ENCODE data around the gene BEND7. TPM values are rescaled to one million over a fixed set of nuclear protein-coding genes. Genes with fewer than 3 reads are reported as not detected.

The BEND7 gene
- total and polyA plus RNA-seq, 2 donors from 2014 or later = 16.7 to 37.9 TPM

GRCh38 chr10:13481690-13482089 is 47.1 kb downstream of the BEND7 start:
- no peak for TF ChIP-seq CTCF (IDR thresholded peaks at IDR 0.05; ENCODE audit: borderline replicate concordance, extremely low read depth, insufficient read depth)
- no peak for FAIRE-seq
- Histone ChIP-seq H3K27me3 (ENCODE audit: control insufficient read depth, insufficient read depth, low read length) (no peaks in the 10 kb centered on the region), H3K27ac (ENCODE audit: low read depth in 2 of 2, low read length in 2 of 2) (no peak overlapping the region), H3K36me3 (ENCODE audit: control insufficient read depth in 2 of 3, insufficient read depth in 3 of 3, low read length in 3 of 3) (peaks cover 0 to 9% (median 8%) of the 10 kb centered on the region in 3 donors), H3K9ac (ENCODE audit: low read length in 3 of 3) (no peak overlapping the region), H3K4me3 (ENCODE audit: low read length in 3 of 3) (no peak overlapping the region), H3K9me3 (ENCODE audit: control insufficient read depth in 2 of 3, insufficient read depth in 1 of 3, low read length in 3 of 3) (no peaks in the 10 kb centered on the region), H3K4me1 (ENCODE audit: control insufficient read depth in 2 of 3, insufficient read depth in 2 of 3, low read depth in 1 of 3, low read length in 3 of 3) (peaks cover 0 to 23% (median 7%) of the 10 kb centered on the region in 3 donors)
- intact Hi-C loops (cut with DNase I) = no loop called here
- no peak for DNase-seq

- H3K27me3 ChIP-seq (ENCODE audit: control insufficient read depth, insufficient read depth, low read length) = no peaks in the 10 kb centered on the region
- H3K4me1 ChIP-seq (ENCODE audit: control insufficient read depth in 2 of 3, insufficient read depth in 2 of 3, low read depth in 1 of 3, low read length in 3 of 3) = no peaks in the 10 kb centered on the region
- no peak for DNase-seq
- peaks cover 0 to 21% (median 20%) of the 10 kb centered on the region in 3 donors for H3K36me3 ChIP-seq (ENCODE audit: control insufficient read depth in 2 of 3, insufficient read depth in 3 of 3, low read length in 3 of 3)
- intact Hi-C loops (cut with DNase I) = no loop called here
- H3K9ac ChIP-seq (ENCODE audit: low read length in 3 of 3) = no peak overlapping the region
- H3K27ac ChIP-seq (ENCODE audit: low read depth in 2 of 2, low read length in 2 of 2) = no peak overlapping the region
- no peak for TF ChIP-seq CTCF (IDR thresholded peaks at IDR 0.05; ENCODE audit: borderline replicate concordance, extremely low read depth, insufficient read depth)
- no peak overlapping the region for H3K4me3 ChIP-seq (ENCODE audit: low read length in 3 of 3)
- H3K9me3 ChIP-seq (ENCODE audit: control insufficient read depth in 2 of 3, insufficient read depth in 1 of 3, low read length in 3 of 3) = no peaks in the 10 kb centered on the region
- no peak for FAIRE-seq
Measured at GRCh38 chr10:13475124-13475523, 53.7 kb downstream of the BEND7 start.

GRCh38 chr10:13473986-13474385 is 54.8 kb downstream of the BEND7 start:
- no peak overlapping the region for H3K9ac ChIP-seq (ENCODE audit: low read length in 3 of 3)
- TF ChIP-seq CTCF (IDR thresholded peaks at IDR 0.05; ENCODE audit: borderline replicate concordance, extremely low read depth, insufficient read depth) = no peak
- H3K36me3 ChIP-seq (ENCODE audit: control insufficient read depth in 2 of 3, insufficient read depth in 3 of 3, low read length in 3 of 3) = peaks cover 0 to 21% (median 19%) of the 10 kb centered on the region in 3 donors
- DNase-seq (no peak), FAIRE-seq (no peak)
- H3K9me3 ChIP-seq (ENCODE audit: control insufficient read depth in 2 of 3, insufficient read depth in 1 of 3, low read length in 3 of 3) = no peaks in the 10 kb centered on the region
- no peaks in the 10 kb centered on the region for H3K4me1 ChIP-seq (ENCODE audit: control insufficient read depth in 2 of 3, insufficient read depth in 2 of 3, low read depth in 1 of 3, low read length in 3 of 3)
- intact Hi-C loops (cut with DNase I) = no loop called here
- H3K27ac ChIP-seq (ENCODE audit: low read depth in 2 of 2, low read length in 2 of 2) = no peak overlapping the region
- no peak overlapping the region for H3K4me3 ChIP-seq (ENCODE audit: low read length in 3 of 3)
- H3K27me3 ChIP-seq (ENCODE audit: control insufficient read depth, insufficient read depth, low read length) = no peaks in the 10 kb centered on the region

GRCh38 chr10:13472359-13472758 is 56.5 kb downstream of the BEND7 start:
- Histone ChIP-seq H3K4me1 (ENCODE audit: control insufficient read depth in 2 of 3, insufficient read depth in 2 of 3, low read depth in 1 of 3, low read length in 3 of 3) (no peaks in the 10 kb centered on the region), H3K27ac (ENCODE audit: low read depth in 2 of 2, low read length in 2 of 2) (no peak overlapping the region), H3K36me3 (ENCODE audit: control insufficient read depth in 2 of 3, insufficient read depth in 3 of 3, low read length in 3 of 3) (peaks cover 0 to 21% (median 19%) of the 10 kb centered on the region in 3 donors), H3K9me3 (ENCODE audit: control insufficient read depth in 2 of 3, insufficient read depth in 1 of 3, low read length in 3 of 3) (no peaks in the 10 kb centered on the region), H3K4me3 (ENCODE audit: low read length in 3 of 3) (no peak overlapping the region), H3K9ac (ENCODE audit: low read length in 3 of 3) (no peak overlapping the region), H3K27me3 (ENCODE audit: control insufficient read depth, insufficient read depth, low read length) (no peaks in the 10 kb centered on the region)
- no peak for TF ChIP-seq CTCF (IDR thresholded peaks at IDR 0.05; ENCODE audit: borderline replicate concordance, extremely low read depth, insufficient read depth)
- no peak for DNase-seq
- no peak for FAIRE-seq
- intact Hi-C loops (cut with DNase I) = no loop called here
